ENCODE measurements around the gene VOPP1. TPM values are rescaled to one million over a fixed set of nuclear protein-coding genes. Genes with fewer than 3 reads are reported as not detected.
A peak's percentile ranks its signal among the peaks of the same experiment; 100 is the strongest.

The VOPP1 gene
- total and polyA plus RNA-seq, 5 experiments from 2014 or later, result 19.5 to 48.9 (median 31.5) TPM

DNA sequence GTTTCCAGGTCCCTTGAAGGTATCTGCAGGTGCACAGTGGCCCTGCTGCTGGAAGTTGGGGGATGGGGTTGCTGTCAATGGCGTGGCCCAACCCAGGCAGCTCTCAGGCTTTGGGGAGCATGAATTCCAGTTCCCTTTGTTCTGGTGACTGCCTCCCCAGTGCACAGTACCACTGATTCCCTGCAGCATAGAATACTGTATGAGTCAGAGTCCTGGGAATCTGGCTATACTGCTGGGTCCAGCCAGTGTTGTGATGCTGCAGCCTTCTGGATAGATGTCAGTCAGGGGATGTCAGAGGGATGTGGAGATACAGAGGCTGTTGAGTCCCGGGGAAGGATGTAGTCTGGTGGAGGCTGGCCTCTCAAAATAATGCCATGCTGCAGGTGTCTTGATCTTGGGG, 107.9 kb downstream of the VOPP1 start:
- POLR2A ChIA-PET, result interaction anchor here (0.9 kb wide), 1 partner anchor 10 kb away, joined by 3 read pairs; no protein-coding TSS in a partner anchor
- Mint-ChIP-seq H3K4me1 (peaks cover 19 to 71% (median 53%) of the 10 kb centered on the region in 4 donors), H3K27ac (peak overlapping the region in 5 of 10 donors; percentile 31 to 95 (median 57))

DNA sequence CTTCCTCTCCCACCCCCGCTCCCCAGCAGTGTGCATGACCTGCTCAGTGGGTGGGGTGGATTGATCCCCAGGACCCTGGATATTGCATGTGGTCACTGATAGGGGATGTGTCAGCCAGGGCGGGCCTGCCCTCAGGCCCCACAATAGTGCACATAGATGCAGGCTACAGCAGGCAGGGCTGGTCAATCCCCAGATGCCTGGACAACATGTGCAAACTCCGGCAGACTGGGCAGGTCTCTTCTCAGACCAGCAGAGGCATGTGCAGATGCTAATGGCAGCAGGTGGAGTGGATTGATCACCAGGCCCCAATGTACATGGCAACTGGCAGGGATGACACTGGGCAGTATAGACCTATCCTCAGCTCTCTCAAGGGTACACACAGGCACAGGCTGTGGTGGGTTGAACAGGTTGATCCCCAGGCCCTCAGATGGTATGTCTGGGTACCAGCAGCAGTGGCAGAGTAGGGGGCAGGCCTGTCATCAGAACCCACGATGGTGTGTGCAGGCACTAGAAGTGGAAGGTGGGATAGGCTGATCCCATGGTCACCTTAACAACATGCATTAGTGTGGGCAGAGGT, 108.5 kb downstream of the VOPP1 start:
- Mint-ChIP-seq H3K27me3 (no peaks in the 10 kb centered on the region), H3K27ac (peak overlapping the region in 2 of 10 donors; percentile 24 to 72), H3K36me3 (peaks cover 26 to 35% (median 26%) of the 10 kb centered on the region in 3 donors), H3K4me1 (peaks cover 19 to 65% (median 47%) of the 10 kb centered on the region in 4 donors), H3K9me3 (peaks cover 7 to 36% (median 22%) of the 10 kb centered on the region in 9 donors), H3K4me3 (no peak overlapping the region)
- no peak for ATAC-seq
- no peak for DNase-seq
- POLR2A ChIA-PET, result no interaction called here

More for the DNA sequence above, 107.9 kb downstream of the VOPP1 start:
- DNase-seq (no peak), ATAC-seq (no peak)
- Mint-ChIP-seq H3K4me3 (peak overlapping the region in 1 of 10 donors; percentile 9), H3K9me3 (peaks cover 3 to 30% (median 16%) of the 10 kb centered on the region in 9 donors), H3K36me3 (peaks cover 19 to 31% (median 26%) of the 10 kb centered on the region in 3 donors), H3K27me3 (no peaks in the 10 kb centered on the region)

DNA sequence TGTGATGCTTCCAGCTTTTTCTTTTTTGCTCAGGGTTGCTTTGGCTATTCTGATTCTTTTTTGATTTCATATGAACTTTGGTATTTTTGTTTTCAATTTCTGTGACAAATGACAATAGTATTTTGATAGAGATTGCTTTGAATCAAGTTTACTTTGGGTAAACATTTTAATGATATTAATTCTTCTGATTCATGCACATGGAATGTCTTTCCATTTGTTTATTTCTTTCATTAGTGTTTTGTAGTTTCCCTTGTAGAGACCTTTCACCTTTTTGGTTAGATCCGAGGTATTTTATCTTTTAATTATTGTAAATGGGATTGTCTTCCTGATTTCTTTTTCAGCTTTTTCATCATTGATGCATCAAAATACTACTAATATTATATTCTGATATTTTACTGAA, 114.0 kb downstream of the VOPP1 start:
- no peak overlapping the region for H3K27ac Mint-ChIP-seq
- no peaks in the 10 kb centered on the region for H3K27me3 Mint-ChIP-seq
- no peak overlapping the region for H3K4me3 Mint-ChIP-seq
- DNase-seq (no peak), ATAC-seq (no peak)
- peaks cover 11 to 37% (median 29%) of the 10 kb centered on the region in 4 donors for H3K4me1 Mint-ChIP-seq
- POLR2A ChIA-PET, result interaction anchor here (0.6 kb wide), 1 partner anchor 12 kb away, joined by 3 read pairs; no protein-coding TSS in a partner anchor
- H3K36me3 Mint-ChIP-seq, result peaks cover 2 to 47% (median 21%) of the 10 kb centered on the region in 3 donors
- H3K9me3 Mint-ChIP-seq, result peaks cover 14 to 73% (median 42%) of the 10 kb centered on the region in 9 donors

DNA sequence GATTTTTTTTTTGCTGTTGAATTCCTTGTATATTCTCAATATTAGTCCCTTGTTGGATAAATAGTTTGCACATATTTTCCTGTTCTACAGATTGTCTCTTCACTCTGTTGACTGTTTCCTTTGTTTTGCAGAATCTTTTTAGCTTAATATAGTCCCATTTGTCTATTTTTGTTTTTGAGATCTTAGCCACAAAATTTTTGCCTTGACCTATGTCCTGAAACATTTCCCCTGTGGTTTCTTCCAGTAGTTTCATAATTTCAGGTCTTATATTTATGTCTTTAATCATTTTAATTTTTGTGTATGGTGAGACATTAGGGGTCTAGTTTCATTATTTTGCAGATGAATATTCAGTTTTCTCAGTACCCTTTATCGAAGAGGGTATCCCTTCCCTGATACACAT, 114.5 kb downstream of the VOPP1 start:
- POLR2A ChIA-PET, result interaction anchor here (0.6 kb wide), 1 partner anchor 13 kb away, joined by 3 read pairs; no protein-coding TSS in a partner anchor
- DNase-seq, result no peak
- H3K4me3 Mint-ChIP-seq, result no peak overlapping the region
- H3K4me1 Mint-ChIP-seq, result peaks cover 16 to 39% (median 32%) of the 10 kb centered on the region in 4 donors
- H3K9me3 Mint-ChIP-seq, result peaks cover 14 to 73% (median 42%) of the 10 kb centered on the region in 9 donors
- no peaks in the 10 kb centered on the region for H3K27me3 Mint-ChIP-seq
- no peak for ATAC-seq
- peak overlapping the region in 1 of 10 donors; percentile 52 for H3K27ac Mint-ChIP-seq
- H3K36me3 Mint-ChIP-seq, result peaks cover 0 to 47% (median 19%) of the 10 kb centered on the region in 3 donors

DNA sequence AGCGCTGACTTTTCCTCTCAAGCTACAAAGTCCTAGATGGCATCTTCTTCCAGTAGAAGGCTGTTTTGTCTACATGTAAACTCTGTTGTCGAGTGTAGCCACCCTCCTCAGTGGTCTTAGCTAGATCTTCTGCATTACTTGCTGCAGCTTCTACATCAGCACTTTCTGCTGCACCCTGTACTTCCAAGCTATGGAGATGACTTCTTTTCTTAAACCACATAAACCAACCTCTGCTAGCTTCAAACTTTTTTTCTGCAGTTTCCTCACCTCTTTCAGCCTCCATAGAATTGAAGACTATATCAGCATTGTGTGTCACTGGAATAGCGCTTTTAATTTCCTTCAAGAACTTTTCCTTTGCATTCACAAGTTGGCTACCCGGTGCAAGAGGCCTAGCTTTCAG, 119.3 kb downstream of the VOPP1 start:
- Mint-ChIP-seq H3K27ac (peak overlapping the region in 9 of 10 donors; percentile 11 to 86 (median 60)), H3K4me3 (peak overlapping the region in 1 of 10 donors; percentile 42), H3K9me3 (peaks cover 2 to 32% (median 15%) of the 10 kb centered on the region in 9 donors), H3K4me1 (peaks cover 11 to 40% (median 34%) of the 10 kb centered on the region in 4 donors), H3K27me3 (peaks cover 0 to 4% (median 0%) of the 10 kb centered on the region in 5 donors), H3K36me3 (peaks cover 6 to 19% (median 12%) of the 10 kb centered on the region in 3 donors)
- ATAC-seq (peak in 1 of 2 donors; percentile 47), DNase-seq (no peak)
- POLR2A ChIA-PET, result interaction anchor here (0.7 to 1.0 kb wide), 3 partner anchors 9 to 16 kb away, joined by 3 to 5 read pairs (median 4); no protein-coding TSS in a partner anchor

DNA sequence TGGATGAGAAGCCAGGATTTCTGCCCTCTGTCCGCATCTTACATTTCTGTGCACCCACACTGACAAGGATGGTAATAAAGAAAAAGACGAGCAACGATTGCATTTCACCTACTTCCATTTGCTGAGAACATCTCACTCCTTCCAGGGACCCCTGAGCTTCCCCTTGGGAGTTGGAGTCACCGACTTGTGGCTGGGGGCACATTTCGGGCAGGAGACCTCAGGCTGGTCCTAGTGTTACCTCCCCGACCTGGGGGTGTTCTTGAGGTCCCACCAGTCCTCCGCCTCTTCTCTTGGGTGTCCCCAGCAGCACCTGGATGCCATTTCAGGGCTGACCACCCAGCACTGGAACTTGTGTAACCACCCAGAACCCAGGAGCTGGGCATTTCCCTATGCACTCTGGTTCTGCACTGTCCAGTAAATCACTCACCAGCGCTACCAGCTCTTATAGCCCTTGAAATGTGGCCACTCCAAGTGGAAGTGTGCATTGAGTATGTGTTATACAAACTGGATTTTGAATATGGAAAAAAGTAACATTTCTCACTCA, 122.2 kb downstream of the VOPP1 start:
- H3K4me1 Mint-ChIP-seq, result peaks cover 13 to 41% (median 31%) of the 10 kb centered on the region in 4 donors
- no peak for ATAC-seq
- peaks cover 0 to 7% (median 6%) of the 10 kb centered on the region in 3 donors for H3K36me3 Mint-ChIP-seq
- H3K27me3 Mint-ChIP-seq, result peaks cover 0 to 9% (median 0%) of the 10 kb centered on the region in 5 donors
- no peak overlapping the region for H3K4me3 Mint-ChIP-seq
- peak overlapping the region in 1 of 10 donors; percentile 82 for H3K27ac Mint-ChIP-seq
- peaks cover 0 to 5% (median 0%) of the 10 kb centered on the region in 9 donors for H3K9me3 Mint-ChIP-seq
- no peak for DNase-seq
- POLR2A ChIA-PET, result interaction anchor here (1.3 kb wide), 1 partner anchor 20 kb away, joined by 4 read pairs; no protein-coding TSS in a partner anchor

DNA sequence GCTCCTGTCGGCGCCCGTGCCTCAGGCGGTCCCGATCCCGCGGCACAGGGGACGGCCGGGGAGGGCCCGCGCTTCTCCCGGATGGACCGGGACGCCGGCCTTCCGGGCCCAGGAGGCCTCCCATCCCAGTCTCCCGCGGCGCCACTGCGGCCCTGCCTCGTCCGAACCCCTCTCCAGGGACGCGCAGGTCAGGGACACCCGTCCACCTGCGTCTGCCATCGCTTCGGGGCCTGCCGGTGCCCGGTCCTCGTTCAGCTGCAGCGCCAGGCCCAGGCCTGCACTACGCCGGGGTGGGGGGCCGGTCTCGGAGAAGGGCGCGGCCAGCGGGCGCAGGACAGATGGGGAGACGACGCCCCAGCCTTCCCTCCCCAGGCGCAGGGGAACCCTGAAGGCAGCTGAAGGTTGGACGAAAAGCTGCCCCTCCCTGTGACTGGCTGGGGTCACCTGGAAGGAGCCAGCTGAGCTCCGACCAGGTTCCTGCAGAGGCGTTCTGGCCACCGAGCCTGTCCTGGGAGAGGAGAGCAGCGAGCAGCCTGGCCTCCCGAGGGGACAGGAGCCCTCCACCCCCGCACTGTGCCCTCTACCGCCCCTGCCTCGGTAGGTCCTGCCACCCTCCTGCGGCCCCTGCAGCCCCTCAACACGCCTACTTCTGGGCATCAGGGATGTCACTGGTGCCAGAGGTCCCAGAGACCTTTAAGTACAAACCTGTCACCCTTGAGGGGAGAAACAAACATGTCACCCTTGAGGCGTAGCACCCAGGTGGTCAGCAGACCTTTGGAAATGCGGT, 122.9 kb downstream of the VOPP1 start:
- H3K4me1 Mint-ChIP-seq, result peaks cover 11 to 39% (median 26%) of the 10 kb centered on the region in 4 donors
- no peaks in the 10 kb centered on the region for H3K9me3 Mint-ChIP-seq
- H3K27ac Mint-ChIP-seq, result peak overlapping the region in 1 of 10 donors; percentile 82
- H3K4me3 Mint-ChIP-seq, result no peak overlapping the region
- ATAC-seq, result no peak
- POLR2A ChIA-PET, result interaction anchor here (1.3 kb wide), 1 partner anchor 21 kb away, joined by 4 read pairs; no protein-coding TSS in a partner anchor
- DNase-seq, result no peak
- H3K36me3 Mint-ChIP-seq, result peaks cover 0 to 7% (median 6%) of the 10 kb centered on the region in 3 donors
- peaks cover 0 to 9% (median 0%) of the 10 kb centered on the region in 5 donors for H3K27me3 Mint-ChIP-seq

DNA sequence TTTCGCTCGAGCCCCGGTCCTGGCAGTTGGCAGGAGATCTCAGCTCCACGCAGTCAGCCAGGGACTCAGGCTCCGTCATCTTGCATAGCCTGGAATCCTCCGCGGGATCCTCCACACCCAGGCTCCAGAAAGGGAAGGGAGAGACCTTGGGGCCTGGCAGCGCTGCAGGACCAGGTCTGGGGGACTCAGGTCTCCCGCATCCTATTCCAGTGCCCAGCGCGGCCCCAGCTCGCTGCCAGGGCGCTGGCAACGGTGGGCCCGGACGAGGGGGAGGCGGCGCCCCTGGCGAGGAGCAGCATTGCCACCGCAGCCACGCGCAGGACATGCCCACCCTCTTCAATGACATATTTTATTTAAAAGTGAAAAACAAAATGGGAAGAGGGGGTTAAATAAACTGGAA, 123.8 kb downstream of the VOPP1 start:
- ATAC-seq, result no peak
- peaks cover 0 to 7% (median 6%) of the 10 kb centered on the region in 3 donors for H3K36me3 Mint-ChIP-seq
- no peak overlapping the region for H3K4me3 Mint-ChIP-seq
- H3K9me3 Mint-ChIP-seq, result no peaks in the 10 kb centered on the region
- peak overlapping the region in 1 of 10 donors; percentile 53 for H3K27ac Mint-ChIP-seq
- H3K4me1 Mint-ChIP-seq, result peaks cover 9 to 33% (median 21%) of the 10 kb centered on the region in 4 donors
- DNase-seq, result no peak
- peaks cover 0 to 9% (median 0%) of the 10 kb centered on the region in 5 donors for H3K27me3 Mint-ChIP-seq
- POLR2A ChIA-PET, result no interaction called here

DNA sequence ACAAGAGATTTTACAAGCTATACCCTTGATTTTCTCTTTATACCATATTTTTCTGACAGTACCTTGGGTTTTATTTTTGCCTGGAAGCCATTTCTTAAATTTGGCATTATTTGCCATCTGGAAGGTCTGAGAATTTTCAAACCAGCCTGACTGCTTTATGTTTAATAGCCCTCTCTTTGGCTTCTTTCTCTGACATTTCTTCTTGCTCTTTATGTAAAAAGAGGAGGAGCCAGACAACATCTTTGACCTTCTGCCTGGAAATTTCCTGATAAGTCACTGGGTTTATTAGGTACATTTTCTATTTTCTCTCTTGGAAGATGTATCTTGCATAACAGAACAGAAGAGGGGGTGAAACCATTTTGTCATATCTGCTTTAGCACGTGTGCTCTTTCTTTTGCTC, 127.5 kb downstream of the VOPP1 start:
- DNase-seq (no peak), ATAC-seq (no peak)
- Mint-ChIP-seq H3K9me3 (no peaks in the 10 kb centered on the region), H3K4me3 (no peak overlapping the region), H3K4me1 (peaks cover 3 to 22% (median 8%) of the 10 kb centered on the region in 4 donors), H3K27me3 (peaks cover 0 to 9% (median 0%) of the 10 kb centered on the region in 5 donors), H3K36me3 (peaks cover 0 to 4% (median 0%) of the 10 kb centered on the region in 3 donors), H3K27ac (peak overlapping the region in 1 of 10 donors; percentile 74)
- POLR2A ChIA-PET, result interaction anchor here (0.6 to 1.1 kb wide), 2 partner anchors 25 to 79 kb away, joined by 3 to 4 read pairs; no protein-coding TSS in a partner anchor

DNA sequence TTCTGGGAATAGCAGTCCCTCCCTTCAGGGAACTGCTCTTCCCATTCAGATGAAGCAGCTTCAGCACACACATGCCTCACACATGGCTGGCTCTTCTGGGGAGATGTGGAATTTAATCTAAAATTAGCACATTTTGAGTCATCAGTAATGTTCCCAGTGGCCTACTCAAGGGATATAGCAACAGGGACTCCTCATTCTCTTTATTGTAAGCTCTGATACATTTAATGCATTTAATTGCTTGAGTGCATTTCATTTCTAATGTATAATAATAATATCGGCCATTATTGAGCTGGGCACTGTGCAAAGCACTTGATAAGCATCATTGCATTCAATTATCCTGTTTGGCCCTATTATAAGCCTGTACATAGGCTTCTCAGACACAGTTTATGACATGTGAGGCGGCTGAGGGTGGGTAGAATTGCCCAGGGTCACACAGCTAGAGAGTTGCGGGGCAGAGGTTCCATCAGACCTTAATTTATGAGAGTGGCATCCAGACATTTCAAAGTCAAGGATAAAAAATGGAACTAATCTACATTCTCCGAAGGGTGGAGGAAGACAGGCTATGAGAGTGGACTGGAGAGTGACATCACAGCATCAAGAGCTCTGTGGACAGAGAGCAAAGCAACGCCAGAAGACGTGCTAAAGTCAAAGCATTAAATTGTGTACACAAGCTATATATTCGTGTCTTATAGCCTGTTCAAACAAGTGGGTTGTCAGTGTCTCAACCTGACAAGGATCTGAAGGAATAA, 130.4 kb downstream of the VOPP1 start:
- no peak for ATAC-seq
- Mint-ChIP-seq H3K27me3 (peaks cover 0 to 2% (median 0%) of the 10 kb centered on the region in 5 donors), H3K27ac (peak overlapping the region in 2 of 10 donors; percentile 45 to 57), H3K9me3 (no peaks in the 10 kb centered on the region), H3K36me3 (peaks cover 0 to 2% (median 0%) of the 10 kb centered on the region in 3 donors), H3K4me3 (no peak overlapping the region), H3K4me1 (peaks cover 19 to 44% (median 28%) of the 10 kb centered on the region in 4 donors)
- POLR2A ChIA-PET, result interaction anchor here (0.7 kb wide), 1 partner anchor 27 kb away, joined by 3 read pairs; no protein-coding TSS in a partner anchor
- DNase-seq, result no peak

DNA sequence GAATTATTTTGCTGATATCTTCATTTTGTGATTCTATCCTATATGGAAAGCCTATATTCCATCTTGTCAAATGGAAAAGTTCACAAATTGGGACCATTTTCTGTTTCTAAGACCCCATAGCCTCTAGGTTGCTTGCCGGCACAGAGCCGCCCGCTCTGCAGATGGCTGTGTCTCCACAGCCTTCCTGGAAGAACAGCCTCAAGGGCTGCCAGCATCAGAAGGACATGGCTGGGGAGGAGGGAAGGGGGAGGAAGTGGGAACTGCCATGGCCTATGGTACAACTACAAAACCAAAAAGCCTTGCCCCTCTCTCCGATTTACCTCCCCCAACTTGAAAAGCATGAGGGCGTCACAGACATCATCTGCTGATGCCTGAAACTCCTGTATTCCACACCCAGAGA, 131.3 kb downstream of the VOPP1 start:
- no peaks in the 10 kb centered on the region for H3K9me3 Mint-ChIP-seq
- DNase-seq (no peak), ATAC-seq (no peak)
- H3K4me1 Mint-ChIP-seq, result peaks cover 22 to 50% (median 36%) of the 10 kb centered on the region in 4 donors
- H3K27me3 Mint-ChIP-seq, result no peaks in the 10 kb centered on the region
- H3K36me3 Mint-ChIP-seq, result peaks cover 0 to 2% (median 0%) of the 10 kb centered on the region in 3 donors
- POLR2A ChIA-PET, result no interaction called here
- H3K4me3 Mint-ChIP-seq, result no peak overlapping the region
- H3K27ac Mint-ChIP-seq, result peak overlapping the region in 1 of 10 donors; percentile 22
